GM18505 (cell line): ENCODE data around the gene RNMT.
A peak's percentile ranks its signal among the peaks of the same experiment; 100 is the strongest.

Source experiments
- ATAC-seq: cut with Tn5 transposase; IDR thresholded peaks from one replicate; pipeline ENCODE4 v1.9.1; 2021; ENCODE audit not compliant: unreplicated experiment
- POLR2A ChIP-seq: IDR thresholded peaks from 4 replicates; pipeline ENCODE4 v1.6.1; 2011; ENCODE audit warnings: borderline replicate concordance; ENCODE audit not compliant: insufficient read depth, insufficient read length; ENCODE audit errors: extremely low read depth

The RNMT gene

DNA sequence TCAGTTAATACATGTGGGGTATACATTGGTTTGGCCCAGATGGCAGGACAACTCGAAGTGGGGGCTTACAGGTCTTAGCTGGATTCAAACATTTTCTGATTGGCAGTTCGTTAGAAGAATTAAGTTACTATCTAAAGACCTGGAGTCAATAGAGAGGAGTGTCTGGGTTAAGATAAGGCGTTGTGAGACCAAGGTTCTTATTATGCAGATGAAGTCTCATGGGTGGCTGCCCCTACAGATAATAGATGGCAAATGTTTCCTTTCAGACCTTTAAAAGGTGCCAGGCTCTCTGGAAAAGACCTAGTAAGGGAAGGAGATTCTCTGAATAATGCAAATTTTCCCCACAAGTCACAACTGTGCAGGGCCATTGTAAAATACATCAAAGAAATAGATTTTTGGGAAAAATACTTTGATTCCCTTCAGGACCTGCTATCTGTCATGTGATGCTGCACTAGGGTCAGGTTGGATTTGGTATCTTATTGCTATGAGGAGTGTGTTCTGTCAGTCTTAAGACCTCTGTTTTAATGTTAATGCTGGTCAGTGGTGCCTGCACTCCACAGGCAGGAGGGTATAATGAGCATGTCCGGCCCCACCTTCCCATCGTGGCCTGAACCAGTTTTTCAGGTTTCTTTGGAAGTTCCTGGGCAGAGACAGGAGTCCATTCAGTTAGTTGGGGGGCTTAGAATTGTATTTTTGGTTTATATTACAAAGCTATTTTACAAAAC, 83.2 kb downstream of the RNMT start:
- no peak for TF ChIP-seq POLR2A
- no peak for ATAC-seq

DNA sequence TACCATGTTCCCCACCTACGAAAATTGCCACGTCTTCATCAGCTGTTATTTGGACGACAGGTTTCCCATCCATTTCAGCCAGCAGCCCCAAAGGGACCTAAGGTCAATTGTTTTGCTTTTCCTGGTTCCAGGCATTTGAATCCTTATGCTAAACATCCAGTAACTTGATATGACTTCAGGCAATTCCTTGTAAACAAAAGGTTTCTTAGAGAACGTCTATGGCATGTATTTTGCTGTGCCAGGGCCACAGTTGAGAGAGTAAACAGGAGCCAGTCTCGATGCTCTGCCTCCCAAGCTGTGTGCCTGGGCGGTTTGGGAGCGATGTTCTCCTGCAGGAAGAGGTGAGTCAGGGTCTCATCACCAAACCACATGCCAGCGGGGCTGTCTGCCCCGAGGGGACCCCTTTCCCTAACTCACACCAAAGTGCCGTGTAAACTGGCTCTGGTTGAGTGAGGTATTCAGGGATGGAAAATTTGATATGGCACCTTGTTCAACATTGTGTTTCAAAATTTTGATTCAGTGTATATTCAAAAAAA, 84.5 kb downstream of the RNMT start:
- no peak for ATAC-seq
- no peak for TF ChIP-seq POLR2A

- no peak for ATAC-seq
- no peak for TF ChIP-seq POLR2A
Observed at GRCh38 chr18:13811993-13812392, 85.5 kb downstream of the RNMT start.

- no peak for TF ChIP-seq POLR2A
- ATAC-seq = peak; percentile 79
Observed at GRCh38 chr18:13813271-13813849, 86.9 kb downstream of the RNMT start.
